Measurements from ENCODE around the gene SLC22A7. TPM values are rescaled to one million over a fixed set of nuclear protein-coding genes. Genes with fewer than 3 reads are reported as not detected.

SLC22A7 gene
- total and polyA plus RNA-seq, 2 experiments from 2014 or later = 0.31 TPM; not detected in 1

GRCh38 chr6:43286980-43287716 lies 10.9 kb upstream of the SLC22A7 start:
- H3K36me3 Mint-ChIP-seq (ENCODE audit: low read depth) = no peaks in the 10 kb centered on the region
- no peak overlapping the region for H3K27ac ChIP-seq (ENCODE audit: low read depth)
- peak; percentile 64 for DNase-seq (ENCODE audit: low spot score)
- no peak overlapping the region for H2AFZ ChIP-seq
- H4K20me1 ChIP-seq (replicated peaks; ENCODE audit: insufficient read depth) = no peaks in the 10 kb centered on the region
- H3K4me3 Mint-ChIP-seq = no peak overlapping the region
- H3K4me1 Mint-ChIP-seq = peaks cover 12% of the 10 kb centered on the region
- H3K36me3 ChIP-seq (ENCODE audit: insufficient read depth) = no peaks in the 10 kb centered on the region
- no peaks in the 10 kb centered on the region for H3K79me2 ChIP-seq (replicated peaks; ENCODE audit: insufficient read depth)
- H3K27ac Mint-ChIP-seq = no peak overlapping the region
- no peak overlapping the region for H3K4me2 ChIP-seq
- H3K9me2 ChIP-seq (ENCODE audit: insufficient read depth) = no peaks in the 10 kb centered on the region
- no peak overlapping the region for H3K4me3 ChIP-seq
- peak; percentile 47 for ATAC-seq
- no peaks in the 10 kb centered on the region for H3F3A ChIP-seq (replicated peaks; ENCODE audit: low read depth)
- no peak for TF ChIP-seq ETS1 (IDR thresholded peaks at IDR 0.05)
- TF ChIP-seq CTCF (conservative IDR thresholded peaks at IDR 0.05; ENCODE audit: low read depth in 2 of 2) = peak; percentile 51 to 72
- no peak for TF ChIP-seq JUNB (IDR thresholded peaks at IDR 0.05; ENCODE audit: unreplicated experiment)
- no peak for TF ChIP-seq REST (IDR thresholded peaks at IDR 0.05; ENCODE audit: unreplicated experiment)
- peaks cover 4% of the 10 kb centered on the region; the same call in 1 of the 2 replicates for H3K4me1 ChIP-seq (ENCODE audit: insufficient read depth)
- peaks cover 27% of the 10 kb centered on the region for H3K27me3 Mint-ChIP-seq (ENCODE audit: insufficient read depth, low read depth, poor library complexity)
- H3K27me3 ChIP-seq (ENCODE audit: insufficient read depth) = peaks cover 24% of the 10 kb centered on the region
- no peaks in the 10 kb centered on the region for H3K9me3 Mint-ChIP-seq

- no peaks in the 10 kb centered on the region for H3K36me3 ChIP-seq (ENCODE audit: insufficient read depth)
- no peaks in the 10 kb centered on the region for H4K20me1 ChIP-seq (replicated peaks; ENCODE audit: insufficient read depth)
- no peak overlapping the region for H3K27ac ChIP-seq (ENCODE audit: low read depth)
- DNase-seq (ENCODE audit: low spot score) = no peak
- peaks cover 25% of the 10 kb centered on the region for H3K27me3 Mint-ChIP-seq (ENCODE audit: insufficient read depth, low read depth, poor library complexity)
- peaks cover 24% of the 10 kb centered on the region for H3K27me3 ChIP-seq (ENCODE audit: insufficient read depth)
- no peaks in the 10 kb centered on the region for H3F3A ChIP-seq (replicated peaks; ENCODE audit: low read depth)
- no peak overlapping the region for H3K4me2 ChIP-seq
- H2AFZ ChIP-seq = no peak overlapping the region
- no peak overlapping the region for H3K4me3 ChIP-seq
- no peaks in the 10 kb centered on the region for H3K9me2 ChIP-seq (ENCODE audit: insufficient read depth)
- no peak for ATAC-seq
- H3K79me2 ChIP-seq (replicated peaks; ENCODE audit: insufficient read depth) = no peaks in the 10 kb centered on the region
- H3K4me1 ChIP-seq (ENCODE audit: insufficient read depth) = peaks cover 4% of the 10 kb centered on the region; the same call in 1 of the 2 replicates
- H3K27ac Mint-ChIP-seq = no peak overlapping the region
- H3K4me1 Mint-ChIP-seq = peaks cover 12% of the 10 kb centered on the region
- no peaks in the 10 kb centered on the region for H3K9me3 Mint-ChIP-seq
- H3K36me3 Mint-ChIP-seq (ENCODE audit: low read depth) = no peaks in the 10 kb centered on the region
- H3K4me3 Mint-ChIP-seq = no peak overlapping the region
- TF ChIP-seq REST (IDR thresholded peaks at IDR 0.05; ENCODE audit: unreplicated experiment) (no peak), NANOG (IDR thresholded peaks at IDR 0.05; ENCODE audit: borderline replicate concordance) (no peak)
Observed at GRCh38 chr6:43287717-43288679, 10.1 kb upstream of the SLC22A7 start.
